Neural crest cell (in vitro differentiated cells): ENCODE measurements around the gene FOXA2. TPM values are rescaled to one million over a fixed set of nuclear protein-coding genes. Genes with fewer than 3 reads are reported as not detected.

Source experiments
- DNase-seq: peaks from one replicate; pipeline ENCODE4 v3.0.0; 2021; ENCODE audit warnings: low read depth, mixed read lengths, low spot score
- H3K27ac Mint-ChIP-seq: one replicate; pipeline ENCODE4 v1.8.0; 2021; ENCODE audit warnings: mild to moderate bottlenecking, mixed read lengths; ENCODE audit not compliant: unreplicated experiment
- H3K27me3 Mint-ChIP-seq: 2 replicates; pipeline ENCODE4 v1.8.0; 2021; ENCODE audit warnings: low read depth, mild to moderate bottlenecking, mixed read lengths
- H3K36me3 Mint-ChIP-seq: 2 replicates; pipeline ENCODE4 v1.8.0; 2021; ENCODE audit warnings: low read depth, mild to moderate bottlenecking, mixed read lengths
- H3K4me1 Mint-ChIP-seq: 2 replicates; pipeline ENCODE4 v1.8.0; 2021; ENCODE audit warnings: mixed read lengths
- H3K4me3 Mint-ChIP-seq: one replicate; pipeline ENCODE4 v1.8.0; 2021; ENCODE audit warnings: mild to moderate bottlenecking, mixed read lengths
- H3K9me3 Mint-ChIP-seq: 2 replicates; pipeline ENCODE4 v1.8.0; 2021; ENCODE audit warnings: mixed read lengths
- total RNA-seq: library from RNA; stranded (reverse); gene quantifications from 2 replicates; pipeline ENCODE4 v1.2.1, GENCODE V29; 2021
- TF ChIP-seq, protein P1 (sequence below): fragments of 200-600 bp; sonication (generic); conservative IDR thresholded peaks from 2 replicates; pipeline ENCODE4 v1.5.0; 2021; ENCODE audit warnings: antibody characterized with exemption, mild to moderate bottlenecking

Gene FOXA2
- total RNA-seq, 1 donor from 2014 or later = 0.09 TPM

DNA sequence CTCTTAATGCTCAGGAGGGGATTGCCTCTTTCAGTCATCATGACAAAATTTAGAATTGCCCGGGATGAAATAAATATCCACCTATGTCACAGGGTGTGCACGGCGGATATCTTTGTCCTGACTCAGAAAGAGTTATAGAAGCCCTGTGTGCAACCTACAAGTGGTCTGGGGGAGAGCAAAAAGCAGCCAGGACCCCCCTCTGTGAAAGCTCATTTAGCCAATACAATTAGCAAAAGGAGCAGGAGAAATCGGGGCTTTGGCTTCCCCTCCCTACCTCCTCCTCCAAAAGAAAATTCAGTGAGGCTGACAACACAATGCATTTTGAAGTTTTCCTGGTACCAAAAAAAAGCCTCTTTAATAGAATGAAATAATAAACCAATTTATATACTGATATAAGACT is 21.8 kb downstream of the FOXA2 start:
- no peaks in the 10 kb centered on the region for H3K36me3 Mint-ChIP-seq
- H3K4me1 Mint-ChIP-seq = no peaks in the 10 kb centered on the region
- no peaks in the 10 kb centered on the region for H3K9me3 Mint-ChIP-seq
- no peak for DNase-seq
- peaks cover 100% of the 10 kb centered on the region for H3K27me3 Mint-ChIP-seq
- TF ChIP-seq, protein P1, sequence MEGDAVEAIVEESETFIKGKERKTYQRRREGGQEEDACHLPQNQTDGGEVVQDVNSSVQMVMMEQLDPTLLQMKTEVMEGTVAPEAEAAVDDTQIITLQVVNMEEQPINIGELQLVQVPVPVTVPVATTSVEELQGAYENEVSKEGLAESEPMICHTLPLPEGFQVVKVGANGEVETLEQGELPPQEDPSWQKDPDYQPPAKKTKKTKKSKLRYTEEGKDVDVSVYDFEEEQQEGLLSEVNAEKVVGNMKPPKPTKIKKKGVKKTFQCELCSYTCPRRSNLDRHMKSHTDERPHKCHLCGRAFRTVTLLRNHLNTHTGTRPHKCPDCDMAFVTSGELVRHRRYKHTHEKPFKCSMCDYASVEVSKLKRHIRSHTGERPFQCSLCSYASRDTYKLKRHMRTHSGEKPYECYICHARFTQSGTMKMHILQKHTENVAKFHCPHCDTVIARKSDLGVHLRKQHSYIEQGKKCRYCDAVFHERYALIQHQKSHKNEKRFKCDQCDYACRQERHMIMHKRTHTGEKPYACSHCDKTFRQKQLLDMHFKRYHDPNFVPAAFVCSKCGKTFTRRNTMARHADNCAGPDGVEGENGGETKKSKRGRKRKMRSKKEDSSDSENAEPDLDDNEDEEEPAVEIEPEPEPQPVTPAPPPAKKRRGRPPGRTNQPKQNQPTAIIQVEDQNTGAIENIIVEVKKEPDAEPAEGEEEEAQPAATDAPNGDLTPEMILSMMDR = no peak
- H3K4me3 Mint-ChIP-seq = no peak overlapping the region
- no peak overlapping the region for H3K27ac Mint-ChIP-seq

DNA sequence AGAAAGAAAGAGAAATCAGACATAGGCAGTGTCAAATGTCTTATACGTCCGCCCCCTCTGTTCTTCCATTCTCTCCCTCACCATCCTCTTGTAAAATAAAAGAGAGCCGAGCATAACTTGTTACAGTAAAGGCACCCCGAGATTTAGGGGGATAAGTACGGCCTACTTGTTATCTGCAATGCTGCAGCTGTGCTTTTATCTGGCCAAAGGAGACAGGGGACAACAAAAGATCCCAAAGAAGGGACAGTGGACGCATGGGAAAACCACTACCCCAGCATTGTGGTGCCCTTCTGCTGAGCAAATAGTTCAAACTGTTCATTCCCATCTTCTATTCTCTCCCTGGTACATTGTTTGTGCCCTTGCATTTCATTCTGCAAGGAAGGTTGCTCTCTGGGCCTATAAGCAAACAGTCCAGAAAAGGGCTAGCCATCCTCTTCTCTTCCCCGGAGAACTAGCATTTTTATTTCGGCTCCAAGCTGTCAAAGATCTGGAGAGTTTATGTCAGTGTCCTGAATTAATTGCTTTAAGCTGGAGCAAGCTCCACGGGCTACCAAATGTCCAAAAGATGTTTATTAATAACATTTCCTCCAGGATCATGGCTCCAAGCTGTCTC is 22.3 kb downstream of the FOXA2 start:
- TF ChIP-seq, protein P1 = no peak
- no peak overlapping the region for H3K4me3 Mint-ChIP-seq
- H3K27me3 Mint-ChIP-seq = peaks cover 100% of the 10 kb centered on the region
- H3K4me1 Mint-ChIP-seq = no peaks in the 10 kb centered on the region
- no peak for DNase-seq
- H3K27ac Mint-ChIP-seq = no peak overlapping the region
- H3K9me3 Mint-ChIP-seq = no peaks in the 10 kb centered on the region
- no peaks in the 10 kb centered on the region for H3K36me3 Mint-ChIP-seq

DNA sequence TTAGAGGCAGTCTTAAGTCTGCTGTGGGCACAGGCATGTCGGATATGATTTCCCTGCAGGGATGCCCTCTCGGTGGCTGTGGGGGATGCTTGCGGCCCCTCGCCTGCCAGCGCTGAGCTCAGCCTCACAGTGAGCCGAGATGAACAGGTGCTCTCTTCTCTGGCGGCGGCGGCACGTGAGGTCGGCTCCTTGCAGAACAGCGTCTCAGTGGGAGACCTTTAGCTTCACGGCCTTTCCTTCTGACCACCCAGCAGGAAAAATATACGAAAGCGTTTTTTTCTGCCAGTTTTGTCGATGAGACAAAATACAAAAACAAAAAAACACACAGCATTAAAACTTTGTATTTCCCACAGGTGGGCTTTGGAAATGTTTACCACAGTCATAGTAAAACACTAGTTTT is 23.6 kb downstream of the FOXA2 start:
- no peak overlapping the region for H3K4me3 Mint-ChIP-seq
- no peaks in the 10 kb centered on the region for H3K9me3 Mint-ChIP-seq
- DNase-seq = no peak
- TF ChIP-seq, protein P1 = no peak
- H3K27me3 Mint-ChIP-seq = peaks cover 100% of the 10 kb centered on the region
- no peak overlapping the region for H3K27ac Mint-ChIP-seq
- no peaks in the 10 kb centered on the region for H3K36me3 Mint-ChIP-seq
- no peaks in the 10 kb centered on the region for H3K4me1 Mint-ChIP-seq

DNA sequence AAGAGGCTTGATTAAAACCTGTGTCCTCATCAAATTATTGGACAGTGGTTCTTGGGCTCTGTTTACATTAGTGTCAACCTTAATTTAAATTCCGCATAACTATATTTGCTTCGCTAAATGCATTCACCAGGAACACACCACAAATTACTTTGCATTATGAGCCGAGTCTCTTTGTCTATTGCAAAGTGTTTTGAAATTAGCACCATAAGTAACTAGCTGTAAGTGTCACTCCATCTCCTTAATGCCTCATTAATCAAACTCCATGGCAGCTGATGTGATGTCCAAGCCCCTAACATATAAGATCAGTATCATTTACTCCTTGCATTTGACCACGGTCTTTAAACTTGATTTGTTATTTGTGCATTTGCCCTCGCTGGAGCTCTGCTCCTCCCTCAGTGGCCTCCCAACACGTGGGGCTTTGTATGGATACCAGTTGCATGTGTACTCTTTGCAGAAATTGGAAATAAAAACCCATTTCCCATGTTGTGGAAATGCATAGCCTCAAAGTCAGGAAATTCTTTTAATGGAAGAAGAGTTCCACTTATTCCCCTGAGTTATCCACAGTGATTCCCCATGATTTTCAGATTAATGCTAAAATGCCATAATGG is 24.6 kb downstream of the FOXA2 start:
- H3K27me3 Mint-ChIP-seq = peaks cover 100% of the 10 kb centered on the region
- TF ChIP-seq, protein P1 = no peak
- H3K9me3 Mint-ChIP-seq = no peaks in the 10 kb centered on the region
- H3K36me3 Mint-ChIP-seq = no peaks in the 10 kb centered on the region
- DNase-seq = no peak
- H3K4me1 Mint-ChIP-seq = no peaks in the 10 kb centered on the region
- no peak overlapping the region for H3K4me3 Mint-ChIP-seq
- no peak overlapping the region for H3K27ac Mint-ChIP-seq

DNA sequence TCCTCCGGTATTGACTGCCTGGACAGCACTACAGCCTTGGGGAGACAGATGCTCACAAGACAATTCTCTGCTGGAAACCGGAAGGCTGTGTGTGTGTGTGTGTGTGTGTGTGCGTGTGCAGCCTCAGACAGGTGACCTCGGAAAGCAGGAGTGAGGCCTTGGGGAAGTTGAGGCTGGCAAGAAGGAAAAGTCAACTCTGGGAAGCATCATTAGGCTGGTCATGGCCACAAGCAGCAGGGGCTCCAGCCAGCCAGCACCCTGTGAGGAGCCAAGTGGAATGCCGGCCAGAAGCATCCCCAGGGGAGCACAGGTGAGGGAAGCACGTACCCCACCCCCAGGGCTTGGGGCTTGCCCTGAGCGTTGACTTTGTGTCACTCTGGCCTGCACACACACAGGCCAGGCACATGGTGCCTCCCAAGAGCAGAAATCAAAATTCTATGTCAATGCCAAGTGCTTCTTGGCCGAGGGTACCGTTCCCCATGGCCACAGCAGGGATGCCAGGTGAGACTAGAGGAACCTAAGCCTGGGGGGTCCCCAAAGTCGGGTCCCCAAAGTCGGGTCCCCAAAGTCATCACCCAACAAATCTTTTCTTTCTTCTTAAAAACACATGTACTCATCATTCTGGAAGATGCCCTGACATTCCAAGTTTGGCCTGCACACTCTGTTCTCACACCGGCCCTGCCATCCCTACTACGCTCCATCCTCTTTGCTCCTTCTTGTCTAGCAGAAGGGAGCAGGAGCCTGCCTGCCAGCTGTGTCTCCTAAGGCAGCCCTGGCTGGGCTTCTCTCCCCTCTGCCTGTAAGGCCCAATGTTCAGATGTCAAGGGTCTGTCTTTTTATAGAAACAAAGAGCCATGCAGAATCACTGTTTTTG is 26.7 kb downstream of the FOXA2 start:
- DNase-seq = no peak
- Mint-ChIP-seq H3K27me3 (peaks cover 99% of the 10 kb centered on the region), H3K9me3 (no peaks in the 10 kb centered on the region), H3K27ac (no peak overlapping the region), H3K36me3 (no peaks in the 10 kb centered on the region), H3K4me1 (no peaks in the 10 kb centered on the region), H3K4me3 (no peak overlapping the region)
- TF ChIP-seq, protein P1 = no peak
